COR-L47 (cell line): Measurements from ENCODE around the gene NHLRC4.
A peak's percentile ranks its signal among the peaks of the same experiment; 100 is the strongest.

ENCODE experiments used
- DNase-seq: peaks from one replicate; lab custom pipeline; 2025; lab: John Stamatoyannopoulos, UW

The NHLRC4 gene

DNA sequence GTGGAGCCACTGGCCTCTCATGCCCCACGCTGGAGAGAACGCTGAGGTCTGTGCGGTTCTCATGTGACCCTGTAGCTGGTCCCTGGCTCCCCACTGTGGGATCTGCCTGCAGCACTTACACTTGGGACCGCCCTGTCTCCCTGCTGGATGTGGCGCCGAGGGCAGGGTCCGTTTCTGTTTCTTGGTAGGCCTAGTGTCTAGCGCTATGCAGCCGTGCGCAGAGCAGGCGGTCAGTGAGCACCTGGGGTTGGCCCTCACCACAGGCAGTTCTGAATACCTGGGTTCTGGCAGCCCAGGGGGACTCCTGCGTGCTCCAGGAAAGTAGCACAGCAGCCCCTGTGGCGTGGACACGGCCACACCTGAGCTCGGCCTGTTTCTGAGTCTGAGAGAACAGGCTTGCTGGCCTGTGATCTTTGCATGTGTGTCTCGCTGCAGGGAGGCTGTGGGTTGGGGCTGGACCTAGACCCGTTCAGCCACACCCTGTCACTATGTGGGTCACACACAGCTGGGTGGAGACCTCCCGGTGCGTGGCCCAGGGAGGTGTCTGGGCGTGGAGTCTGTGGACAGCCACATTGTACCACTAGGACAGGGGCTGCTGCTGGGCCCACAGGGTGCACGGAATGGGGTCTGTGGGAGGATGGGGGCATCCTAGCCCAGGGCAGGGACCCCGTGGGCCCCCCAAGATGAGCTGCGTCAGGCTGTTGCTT is 36.5 kb upstream of the NHLRC4 start:
- no peak for DNase-seq

DNA sequence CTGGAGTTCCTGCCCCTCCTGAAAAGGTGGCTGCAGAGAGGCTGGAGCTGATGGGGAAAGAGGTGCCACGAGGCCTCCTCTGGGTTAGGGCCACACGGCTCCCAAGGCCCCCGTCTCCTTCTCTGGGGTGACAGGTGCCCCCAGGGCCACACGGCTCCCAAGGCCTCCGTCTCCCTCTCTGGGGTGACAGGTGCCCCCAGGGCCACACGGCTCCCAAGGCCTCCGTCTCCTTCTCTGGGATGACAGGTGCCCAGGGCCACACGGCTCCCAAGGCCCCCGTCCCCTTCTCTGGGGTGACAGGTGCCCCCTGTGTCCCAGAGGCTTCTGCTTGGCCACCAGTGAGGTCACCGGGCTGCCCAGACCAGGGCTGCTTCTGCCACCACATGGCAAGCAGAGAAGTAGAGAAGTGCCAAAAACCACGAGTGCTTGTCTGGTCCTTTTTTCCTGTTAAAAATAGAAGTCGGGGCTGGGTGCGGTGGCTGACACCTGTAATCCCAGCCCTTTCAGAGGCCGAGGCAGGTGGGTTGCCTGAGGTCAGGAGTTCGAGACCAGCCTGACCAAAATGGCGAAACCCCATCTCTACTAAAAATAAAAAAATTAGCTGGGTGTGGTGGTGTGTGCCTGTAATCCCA is 35.2 kb upstream of the NHLRC4 start:
- no peak for DNase-seq

DNA sequence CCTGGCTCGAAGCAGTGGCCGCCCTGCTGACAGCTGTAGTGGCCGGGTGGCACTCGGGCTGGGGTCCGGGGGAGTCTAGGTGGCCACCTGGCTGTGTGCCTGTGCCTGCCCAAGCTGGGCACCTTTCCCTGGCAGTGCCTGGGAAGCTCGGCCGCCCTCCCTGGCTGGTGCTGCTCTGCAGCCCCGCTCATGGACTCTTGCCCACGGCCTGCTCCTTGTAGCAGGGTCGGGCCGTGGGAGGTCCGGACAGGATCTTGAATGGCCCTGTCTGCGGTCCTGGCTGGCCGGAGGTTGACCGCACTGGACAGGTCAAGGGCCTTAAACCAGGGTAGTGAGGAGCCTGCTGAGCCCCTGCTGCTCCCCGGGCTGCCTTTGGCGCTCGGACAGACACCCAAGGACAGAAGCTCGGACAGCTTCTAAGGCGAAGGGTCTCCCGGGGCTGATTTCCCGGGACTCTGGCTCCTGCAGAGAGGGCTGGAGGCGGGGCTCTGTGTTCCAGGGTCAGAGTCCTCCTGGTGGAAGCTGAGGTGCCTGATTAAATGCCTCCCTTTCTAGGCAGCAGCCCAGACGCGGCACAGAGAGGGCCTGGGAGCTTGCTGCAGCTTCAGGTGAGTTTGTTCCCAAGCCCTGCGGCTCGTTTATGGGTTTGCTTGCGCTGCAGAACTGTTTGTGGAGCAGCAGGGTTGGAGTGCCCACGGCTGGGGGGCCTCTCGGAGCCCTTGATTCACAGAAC is 33.2 kb upstream of the NHLRC4 start:
- no peak for DNase-seq

DNA sequence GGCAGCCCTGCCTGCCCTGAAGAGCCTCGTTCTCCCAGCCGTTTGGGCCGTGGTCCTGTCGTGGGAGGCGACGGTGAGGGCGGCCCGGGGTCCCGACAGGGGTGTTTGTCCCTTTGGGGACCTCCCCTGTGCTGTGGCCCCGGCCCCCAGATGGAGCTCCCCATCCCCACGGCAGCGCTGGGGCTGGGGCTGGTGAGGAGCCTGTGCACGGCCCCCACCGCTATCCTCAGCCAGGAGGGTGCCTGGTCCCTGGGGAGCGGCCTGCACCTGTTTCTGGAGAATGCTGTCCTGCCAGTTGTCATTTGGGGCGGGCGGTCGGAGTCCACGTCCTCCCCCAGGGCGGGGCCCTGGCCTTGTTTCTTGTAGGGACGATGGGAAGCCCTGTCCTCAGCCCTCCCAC is 32.7 kb upstream of the NHLRC4 start:
- DNase-seq: no peak

DNA sequence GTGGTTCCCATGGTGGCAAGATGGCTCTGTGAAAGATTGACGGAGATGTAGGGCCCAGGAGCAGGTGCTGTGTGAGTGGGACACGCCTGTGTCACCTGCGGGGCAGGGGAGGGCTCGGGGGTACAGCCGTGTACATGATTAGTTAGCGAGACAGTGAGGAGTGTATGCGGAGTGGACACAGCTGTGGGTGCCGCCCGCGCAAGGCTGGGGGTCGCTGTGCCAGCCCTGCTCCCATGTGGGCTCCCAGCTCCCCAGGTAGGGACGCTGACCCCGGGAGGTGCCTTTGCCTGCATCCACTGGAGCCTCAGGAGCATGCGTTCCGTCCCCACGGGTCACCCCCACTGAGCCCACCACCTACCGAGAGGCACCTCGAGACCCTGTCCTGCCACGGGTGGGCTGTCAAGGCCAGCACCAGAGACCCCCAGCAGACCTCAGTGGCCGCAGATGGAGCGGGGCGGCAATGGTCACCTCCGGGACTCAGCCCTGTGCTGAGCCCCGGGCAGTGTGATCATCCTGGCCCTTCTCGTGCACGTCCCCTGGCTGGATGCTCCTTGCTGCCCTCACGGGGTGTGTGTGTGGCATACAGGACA is 31.9 kb upstream of the NHLRC4 start:
- no peak for DNase-seq

DNA sequence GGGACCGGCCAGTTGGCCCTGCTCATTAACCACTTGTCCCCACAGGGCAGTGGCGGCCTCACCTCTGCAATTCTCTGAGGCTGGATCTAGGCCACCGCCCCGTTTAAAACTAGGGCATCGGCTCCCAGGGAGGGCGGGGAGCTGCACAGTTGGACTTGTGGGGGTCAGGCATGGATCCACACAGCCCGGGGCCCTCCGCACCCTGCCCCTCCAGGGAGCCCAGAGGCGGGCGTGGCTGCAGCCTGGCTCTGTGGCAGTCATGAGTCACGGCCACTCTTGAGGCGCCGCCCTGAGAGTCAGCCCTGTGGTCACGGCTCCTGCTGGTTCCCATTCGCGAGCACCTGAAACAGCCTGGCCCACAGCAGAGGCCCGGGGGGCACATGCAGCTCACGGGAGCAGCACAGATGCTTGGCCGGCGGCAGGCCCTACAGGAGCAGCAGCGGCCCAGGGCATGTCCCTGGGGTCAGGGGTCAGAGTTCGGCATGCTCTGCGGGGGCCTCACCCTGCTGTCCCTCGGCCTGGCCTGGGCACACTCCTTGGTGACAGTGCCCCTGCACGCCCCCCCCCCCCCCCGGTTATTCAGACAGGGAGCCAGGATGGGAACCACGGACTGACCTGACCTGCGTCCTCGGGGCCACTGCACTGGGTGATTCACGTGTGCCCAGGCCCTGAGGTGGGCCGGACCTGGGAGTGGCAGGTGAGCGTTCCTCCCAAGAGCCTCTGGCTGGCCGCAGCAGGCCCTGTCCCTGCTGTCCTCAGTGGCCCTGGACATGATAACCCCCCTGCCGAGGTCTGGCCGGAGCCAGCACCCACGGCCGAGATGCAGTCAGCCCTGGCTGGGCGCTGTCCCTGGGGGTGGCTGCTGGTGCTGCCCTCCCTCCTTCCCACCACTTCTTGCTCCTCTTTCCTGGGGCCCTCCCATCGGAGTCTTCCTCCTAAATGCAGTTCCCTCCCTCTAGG is 31.1 kb upstream of the NHLRC4 start:
- no peak for DNase-seq

DNA sequence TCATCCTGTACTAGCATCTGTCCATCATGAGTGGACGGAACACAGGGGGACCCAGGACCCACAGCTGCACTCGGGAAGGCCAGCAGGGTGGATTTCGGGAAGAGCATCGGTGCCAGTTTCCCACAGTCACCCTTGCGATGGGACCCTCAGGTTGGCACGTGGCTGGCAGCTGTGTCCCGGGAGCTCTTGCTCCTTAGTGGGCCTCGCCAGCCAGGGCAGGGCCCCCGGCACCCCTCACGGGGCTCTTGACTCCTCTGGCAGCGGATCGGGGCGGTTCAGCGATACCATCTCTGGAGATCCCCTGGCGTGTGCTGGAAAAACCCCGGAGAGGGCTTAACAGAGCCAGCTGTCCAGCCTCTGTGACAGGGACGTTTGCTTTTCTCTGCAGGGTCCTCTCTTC is 30.1 kb upstream of the NHLRC4 start:
- DNase-seq: no peak

DNA sequence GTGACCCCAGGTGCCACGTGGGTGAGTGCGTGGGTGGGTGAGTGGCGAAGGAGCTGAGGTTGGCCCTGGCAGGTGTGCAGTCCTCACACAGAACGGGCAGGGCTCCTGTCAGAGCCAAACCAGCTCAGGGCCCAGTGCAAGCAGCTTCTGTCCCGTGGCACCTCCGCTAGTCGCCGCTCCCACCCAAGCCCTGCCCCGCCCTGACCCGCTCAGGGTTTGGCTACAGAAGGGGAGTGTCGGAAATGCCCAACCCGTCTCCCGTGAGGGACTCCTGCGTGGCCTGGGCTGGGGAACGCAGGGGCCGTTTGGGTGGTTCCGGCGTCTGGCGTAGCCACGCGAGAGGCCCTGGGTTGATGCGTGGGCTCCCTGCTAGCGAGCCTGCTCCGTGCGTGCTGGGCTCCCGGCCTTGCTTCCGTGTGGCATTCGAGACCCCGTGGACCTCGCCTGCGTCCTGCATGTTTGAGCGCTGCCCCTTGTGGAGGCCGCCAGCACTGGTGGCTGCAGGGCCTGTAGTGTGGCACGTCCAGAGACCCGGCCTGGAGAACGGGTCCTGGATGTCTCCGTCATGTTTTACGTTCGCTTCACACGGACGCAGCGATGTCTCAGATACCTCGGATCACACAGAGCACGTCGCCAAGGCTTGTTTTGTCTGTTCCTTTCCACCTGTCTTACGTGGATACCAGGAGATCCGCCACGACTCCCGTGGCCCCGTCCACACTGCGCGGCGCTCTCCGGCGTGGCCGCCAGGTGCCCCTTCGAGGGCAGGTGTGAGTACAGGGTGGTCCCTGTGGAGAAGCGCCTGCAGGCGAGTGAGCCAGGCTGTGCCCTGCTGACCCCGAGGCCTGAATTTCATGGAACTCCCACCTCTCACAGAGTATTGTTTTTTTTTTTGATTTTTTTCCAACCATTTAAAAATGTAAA is 29.1 kb upstream of the NHLRC4 start:
- no peak for DNase-seq

DNA sequence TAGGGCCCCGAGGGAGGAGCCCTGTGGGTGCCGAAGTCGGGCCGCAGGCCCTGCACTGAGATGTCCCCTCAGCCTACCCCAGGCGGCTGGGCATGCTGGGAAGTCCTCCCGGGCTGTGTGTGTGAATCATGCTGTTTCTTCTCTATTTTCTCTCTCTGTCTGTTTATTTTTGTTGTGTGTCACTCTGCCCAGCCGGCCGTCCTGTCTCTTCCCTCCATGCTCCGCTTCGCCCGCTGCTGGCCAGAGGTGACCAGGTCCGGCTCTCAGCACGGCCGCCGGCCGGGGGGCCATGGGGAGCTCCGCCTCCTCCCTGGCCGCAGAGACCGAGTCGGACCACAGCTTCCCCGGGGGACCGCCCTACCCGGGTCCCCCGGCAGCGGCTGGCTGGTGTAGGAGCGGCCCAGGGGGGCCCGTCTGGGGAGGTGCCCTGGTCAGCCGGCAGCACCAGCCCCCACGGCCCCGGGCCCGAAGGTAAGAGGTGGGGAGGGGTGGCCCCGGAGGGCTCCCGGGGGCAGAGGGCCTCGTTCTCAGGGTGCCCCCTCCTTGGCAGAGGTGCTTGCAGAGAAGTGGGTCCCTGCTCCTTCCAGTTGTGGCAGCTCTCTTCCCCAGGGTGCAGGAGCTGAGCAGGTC is 26.8 kb upstream of the NHLRC4 start:
- no peak for DNase-seq

DNA sequence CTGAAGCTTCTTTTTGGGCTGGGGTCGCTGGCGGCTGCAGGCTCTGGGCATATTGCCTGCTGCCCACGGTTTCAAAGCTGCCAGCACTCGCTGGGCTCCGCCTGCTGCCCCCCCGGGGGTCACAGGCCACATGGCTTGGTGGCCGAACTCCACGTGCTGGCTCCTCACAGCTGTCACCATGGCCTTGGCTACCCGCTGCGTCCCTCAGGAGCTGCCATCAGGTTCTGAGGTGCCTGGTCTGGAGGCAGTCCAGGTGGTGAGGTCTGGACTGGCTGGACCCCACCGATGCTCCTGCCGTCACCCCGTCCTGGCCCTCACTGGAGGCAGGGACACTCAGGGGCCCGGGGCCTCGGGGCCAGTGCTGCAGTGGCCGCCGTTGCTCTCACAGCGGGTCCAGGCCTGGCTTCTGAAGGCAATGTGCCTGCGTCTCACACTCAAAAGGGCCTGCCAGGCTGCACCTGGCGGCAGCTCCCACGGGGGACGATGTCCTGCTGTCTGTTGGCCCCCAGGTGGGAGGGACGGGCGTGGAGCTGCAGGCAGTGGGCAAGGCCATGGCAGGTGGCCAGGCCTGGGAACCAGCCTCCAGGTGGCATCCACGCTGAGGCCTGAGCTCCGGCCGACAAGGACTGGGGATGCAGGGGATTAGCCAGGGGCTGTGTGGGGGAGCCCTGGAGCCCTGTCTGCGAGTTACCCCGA is 26.0 kb upstream of the NHLRC4 start:
- peak; percentile 77 for DNase-seq

DNA sequence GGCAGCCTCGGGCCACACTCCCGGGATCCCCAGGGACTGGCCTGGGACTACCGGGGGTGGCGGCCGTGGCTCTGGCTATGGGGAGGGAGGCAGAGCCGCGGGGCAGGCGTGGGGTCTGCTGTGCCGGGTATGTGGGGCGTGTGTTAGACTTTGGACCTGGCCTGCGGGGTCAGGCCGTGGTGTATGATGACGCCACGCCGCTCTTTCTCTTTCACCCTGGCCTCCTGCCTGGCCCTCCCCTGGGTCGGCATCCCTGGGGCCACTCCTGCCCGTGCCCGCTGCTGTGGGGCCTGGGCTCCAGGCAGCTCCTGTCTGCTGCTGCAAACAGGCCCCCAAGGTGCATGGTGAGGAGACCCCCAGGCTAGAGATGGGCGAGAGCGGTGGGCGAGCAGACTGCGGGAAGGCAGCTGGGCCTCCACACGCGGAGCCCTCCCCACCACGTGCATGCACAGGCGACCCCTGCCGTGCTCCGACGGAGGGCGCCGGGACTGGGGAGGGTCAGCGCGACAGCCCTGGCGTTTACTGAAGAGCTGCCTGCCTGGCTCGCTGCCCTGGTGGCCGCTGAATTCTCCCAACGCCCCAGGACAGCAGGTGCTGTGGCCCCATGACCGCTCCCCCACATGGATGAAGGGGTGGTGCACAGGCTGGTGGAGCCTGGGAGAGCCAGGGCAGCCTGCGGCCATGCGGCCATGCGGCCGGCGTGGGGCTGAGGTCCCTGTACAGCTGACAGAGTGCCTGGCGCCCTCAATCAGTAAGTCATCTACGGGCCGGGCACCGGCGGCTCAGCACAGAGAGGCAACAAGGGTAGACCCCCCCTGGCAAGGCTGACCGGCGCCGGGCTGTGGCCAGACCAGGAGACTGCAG is 23.3 kb upstream of the NHLRC4 start:
- no peak for DNase-seq

DNA sequence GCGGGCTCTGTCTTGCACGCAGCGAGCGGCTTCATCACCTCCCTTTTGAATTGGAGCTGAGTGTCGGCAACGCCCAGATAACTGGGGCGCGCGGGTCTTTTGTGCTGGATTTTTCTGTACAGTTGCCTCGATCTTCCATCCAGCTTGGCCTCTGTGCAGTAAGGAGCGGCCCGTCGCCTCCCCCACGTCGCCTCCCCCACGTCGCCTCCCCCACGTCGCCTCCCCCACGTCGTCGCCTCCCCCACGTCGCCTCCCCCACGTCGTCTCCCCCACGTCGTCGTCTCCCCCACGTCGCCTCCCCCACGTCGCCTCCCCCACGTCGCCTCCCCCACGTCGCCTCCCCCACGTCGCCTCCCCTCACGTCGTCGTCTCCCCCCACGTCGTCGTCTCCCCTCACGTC is 22.3 kb upstream of the NHLRC4 start:
- no peak for DNase-seq

DNA sequence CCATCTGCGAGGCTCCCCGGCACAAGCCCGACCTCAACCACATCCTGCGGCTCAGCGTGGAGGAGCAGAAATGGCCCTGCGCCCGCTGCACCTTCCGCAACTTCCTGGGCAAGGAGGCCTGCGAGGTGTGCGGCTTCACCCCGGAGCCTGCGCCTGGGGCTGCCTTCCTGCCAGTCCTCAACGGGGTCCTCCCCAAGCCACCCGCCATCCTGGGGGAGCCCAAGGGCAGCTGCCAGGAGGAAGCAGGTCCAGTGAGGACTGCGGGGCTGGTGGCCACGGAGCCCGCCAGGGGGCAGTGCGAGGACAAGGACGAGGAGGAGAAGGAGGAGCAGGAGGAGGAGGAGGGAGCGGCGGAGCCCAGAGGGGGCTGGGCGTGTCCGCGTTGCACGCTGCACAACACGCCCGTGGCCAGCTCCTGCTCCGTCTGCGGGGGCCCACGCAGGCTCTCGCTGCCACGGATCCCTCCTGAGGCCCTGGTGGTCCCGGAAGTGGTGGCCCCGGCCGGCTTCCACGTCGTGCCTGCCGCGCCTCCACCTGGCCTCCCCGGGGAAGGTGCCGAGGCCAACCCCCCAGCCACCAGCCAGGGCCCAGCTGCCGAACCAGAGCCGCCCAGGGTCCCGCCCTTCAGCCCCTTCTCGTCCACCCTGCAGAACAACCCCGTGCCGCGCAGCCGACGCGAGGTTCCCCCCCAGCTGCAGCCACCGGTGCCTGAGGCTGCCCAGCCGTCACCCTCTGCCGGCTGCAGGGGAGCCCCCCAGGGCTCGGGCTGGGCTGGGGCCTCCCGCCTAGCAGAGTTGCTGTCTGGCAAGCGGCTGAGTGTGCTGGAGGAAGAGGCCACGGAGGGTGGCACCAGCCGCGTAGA is 19.7 kb upstream of the NHLRC4 start:
- no peak for DNase-seq

DNA sequence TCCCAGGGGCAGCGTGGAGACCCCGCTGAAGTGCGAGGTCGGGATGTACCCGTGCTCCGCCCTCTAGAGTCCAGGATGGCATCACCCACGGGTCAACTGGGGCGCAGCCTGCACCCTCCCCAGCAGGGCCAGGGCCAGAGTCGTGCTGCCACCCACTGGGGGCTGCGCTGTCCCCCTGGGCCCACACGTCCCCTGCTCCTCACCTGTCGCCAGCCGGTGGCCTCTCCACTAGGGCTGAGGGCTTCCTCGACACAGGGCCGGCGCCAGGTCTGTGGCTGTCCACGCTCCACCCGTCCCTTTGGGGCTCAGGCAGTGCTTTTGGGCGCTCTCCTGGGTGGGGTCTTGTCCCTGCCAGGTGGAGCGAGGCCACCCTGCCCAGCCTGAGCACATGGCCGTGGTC is 18.2 kb upstream of the NHLRC4 start:
- DNase-seq: no peak

DNA sequence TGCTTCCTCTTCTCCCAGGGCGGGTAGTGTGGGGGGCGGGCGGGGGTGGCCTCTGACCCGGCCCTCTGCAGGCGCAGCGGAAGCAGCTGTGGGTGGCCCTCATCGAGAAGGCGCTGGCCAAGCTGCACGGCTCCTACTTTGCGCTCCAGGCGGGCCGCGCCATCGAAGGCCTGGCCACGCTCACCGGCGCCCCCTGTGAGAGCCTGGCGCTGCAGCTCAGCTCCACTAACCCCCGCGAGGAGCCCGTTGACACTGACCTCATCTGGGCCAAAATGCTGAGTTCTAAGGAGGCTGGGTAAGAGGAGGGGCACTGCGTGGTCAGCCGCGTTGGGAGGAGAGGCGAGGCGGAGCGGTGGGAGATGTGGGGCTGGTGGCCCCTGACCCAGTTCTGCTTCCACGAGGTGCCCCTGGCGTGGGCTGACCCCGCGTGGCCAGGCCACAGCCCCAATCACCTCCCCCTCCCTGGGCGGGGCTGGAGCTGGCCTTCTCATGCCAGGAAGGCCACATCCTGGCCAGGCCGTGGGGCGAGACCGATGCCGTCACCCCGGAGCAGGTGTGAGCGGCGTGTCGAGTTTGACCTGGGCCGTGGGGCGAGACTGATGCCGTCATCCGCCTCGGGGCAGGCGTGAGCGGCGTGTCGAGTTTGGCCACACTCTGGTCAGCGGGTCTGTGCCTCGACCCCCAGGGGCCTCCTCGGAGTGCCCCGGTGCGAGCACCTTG is 17.1 kb upstream of the NHLRC4 start:
- no peak for DNase-seq

DNA sequence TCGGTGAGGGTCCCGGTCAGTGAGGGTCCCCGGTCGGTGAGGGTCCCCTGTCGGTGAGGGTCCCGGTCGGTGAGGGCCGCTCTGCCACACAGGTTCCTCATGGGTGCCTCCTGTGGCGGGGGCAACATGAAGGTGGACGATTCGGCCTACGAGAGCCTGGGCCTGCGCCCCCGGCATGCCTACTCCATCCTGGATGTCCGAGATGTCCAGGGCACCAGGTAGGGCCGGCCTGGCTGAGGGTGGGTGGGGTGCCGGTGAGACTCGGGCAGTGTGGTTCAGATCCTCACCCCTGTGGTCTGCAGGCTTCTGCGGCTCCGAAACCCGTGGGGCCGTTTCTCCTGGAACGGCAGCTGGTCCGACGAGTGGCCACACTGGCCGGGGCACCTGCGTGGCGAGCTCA is 15.6 kb upstream of the NHLRC4 start:
- DNase-seq: no peak

DNA sequence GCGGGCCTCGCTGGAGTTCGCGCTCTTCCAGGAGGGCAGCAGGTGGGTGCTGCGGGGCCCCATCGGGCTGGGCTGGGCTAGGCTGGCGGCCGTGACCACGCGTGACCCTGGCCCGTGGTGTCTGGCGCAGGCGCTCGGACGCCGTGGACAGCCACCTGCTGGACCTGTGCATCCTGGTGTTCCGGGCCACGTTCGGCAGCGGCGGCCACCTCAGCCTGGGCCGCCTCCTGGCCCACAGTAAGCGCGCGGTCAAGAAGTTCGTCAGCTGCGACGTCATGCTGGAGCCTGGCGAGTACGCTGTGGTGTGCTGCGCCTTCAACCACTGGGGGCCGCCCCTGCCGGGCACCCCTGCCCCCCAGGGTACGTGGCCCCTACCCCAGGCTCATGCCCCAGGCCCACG is 14.6 kb upstream of the NHLRC4 start:
- DNase-seq: no peak
